KMS-11 (cell line): ENCODE data around the gene SUPT20HL1.

Experiments
- H2AFZ ChIP-seq: fragments of 200-600 bp; sonication (generic); 2 replicates; pipeline ENCODE4 v1.6.1; 2016; ENCODE audit warnings: antibody characterized with exemption, mixed run types, low read depth
- H3K27ac ChIP-seq: fragments of 200-600 bp; sonication (generic); 2 replicates; pipeline ENCODE4 v1.6.1; 2016; ENCODE audit warnings: mild to moderate bottlenecking, mixed run types
- H3K27me3 ChIP-seq: fragments of 200-600 bp; sonication (generic); 2 replicates; pipeline ENCODE4 v1.6.1; 2017; ENCODE audit warnings: mild to moderate bottlenecking, low read depth, mixed run types, moderate library complexity; ENCODE audit not compliant: insufficient read depth
- H3K36me3 ChIP-seq: fragments of 200-600 bp; sonication (generic); 2 replicates; pipeline ENCODE4 v1.6.1; 2017; ENCODE audit warnings: mild to moderate bottlenecking, mixed run types; ENCODE audit not compliant: insufficient read depth
- H3K4me1 ChIP-seq: fragments of 200-600 bp; sonication (generic); 2 replicates; pipeline ENCODE4 v1.6.1; 2016; ENCODE audit warnings: mild to moderate bottlenecking, low read depth, mixed run types; ENCODE audit not compliant: poor library complexity, severe bottlenecking
- H3K4me2 ChIP-seq: fragments of 200-600 bp; sonication (generic); 2 replicates; pipeline ENCODE4 v1.7.0; 2016; ENCODE audit warnings: mild to moderate bottlenecking, mixed run types
- H3K4me3 ChIP-seq: fragments of 200-600 bp; sonication (generic); IDR thresholded peaks from 2 replicates; pipeline ENCODE4 v1.6.1; 2017; ENCODE audit warnings: low read depth, low read length, mixed read lengths; ENCODE audit not compliant: insufficient read depth
- H3K79me2 ChIP-seq: fragments of 200-600 bp; sonication (generic); 2 replicates; pipeline ENCODE4 v1.6.1; 2016; ENCODE audit warnings: low read depth, mixed run types; ENCODE audit not compliant: insufficient read depth
- H3K9ac ChIP-seq: fragments of 200-600 bp; sonication (generic); 2 replicates; pipeline ENCODE4 v1.6.1; 2016; ENCODE audit warnings: mild to moderate bottlenecking, mixed run types
- H4K20me1 ChIP-seq: fragments of 200-600 bp; sonication (generic); 2 replicates; pipeline ENCODE4 v1.6.1; 2016; ENCODE audit warnings: mild to moderate bottlenecking, mixed run types; ENCODE audit not compliant: insufficient read depth
- CTCF ChIP-seq: fragments of 200-600 bp; sonication (generic); conservative IDR thresholded peaks from 2 replicates; pipeline ENCODE4 v1.6.1; 2017; ENCODE audit warnings: low read depth, mild to moderate bottlenecking, antibody characterized with exemption, low read length, moderate library complexity, mixed read lengths

The SUPT20HL1 gene

GRCh38 chrX:24317567-24317966 is 42.9 kb upstream of the SUPT20HL1 start:
- no peak overlapping the region for H3K4me3 ChIP-seq
- H3K79me2 ChIP-seq = no peaks in the 10 kb centered on the region
- no peak overlapping the region for H2AFZ ChIP-seq
- no peak for TF ChIP-seq CTCF
- H3K27me3 ChIP-seq = no peaks in the 10 kb centered on the region
- H4K20me1 ChIP-seq = no peaks in the 10 kb centered on the region
- H3K27ac ChIP-seq = no peak overlapping the region
- H3K4me2 ChIP-seq = no peak overlapping the region
- H3K9ac ChIP-seq = no peak overlapping the region
- no peaks in the 10 kb centered on the region for H3K4me1 ChIP-seq
- H3K36me3 ChIP-seq = no peaks in the 10 kb centered on the region

GRCh38 chrX:24321741-24322395 is 38.6 kb upstream of the SUPT20HL1 start:
- Histone ChIP-seq H3K27me3 (no peaks in the 10 kb centered on the region), H2AFZ (no peak overlapping the region), H3K4me3 (no peak overlapping the region), H4K20me1 (no peaks in the 10 kb centered on the region), H3K4me2 (no peak overlapping the region), H3K4me1 (no peaks in the 10 kb centered on the region), H3K27ac (no peak overlapping the region), H3K9ac (no peak overlapping the region), H3K79me2 (no peaks in the 10 kb centered on the region), H3K36me3 (no peaks in the 10 kb centered on the region)
- no peak for TF ChIP-seq CTCF

GRCh38 chrX:24325231-24325630 is 35.2 kb upstream of the SUPT20HL1 start:
- H2AFZ ChIP-seq = no peak overlapping the region
- H3K4me1 ChIP-seq = no peaks in the 10 kb centered on the region
- no peaks in the 10 kb centered on the region for H3K27me3 ChIP-seq
- no peak overlapping the region for H3K4me3 ChIP-seq
- no peak overlapping the region for H3K4me2 ChIP-seq
- H3K36me3 ChIP-seq = no peaks in the 10 kb centered on the region
- no peaks in the 10 kb centered on the region for H3K79me2 ChIP-seq
- TF ChIP-seq CTCF = no peak
- H3K9ac ChIP-seq = no peak overlapping the region
- no peaks in the 10 kb centered on the region for H4K20me1 ChIP-seq
- no peak overlapping the region for H3K27ac ChIP-seq

GRCh38 chrX:24332878-24333277 is 27.6 kb upstream of the SUPT20HL1 start:
- Histone ChIP-seq H3K27ac (no peak overlapping the region), H3K4me3 (no peak overlapping the region), H3K4me1 (no peaks in the 10 kb centered on the region), H4K20me1 (no peaks in the 10 kb centered on the region), H3K79me2 (no peaks in the 10 kb centered on the region), H3K27me3 (no peaks in the 10 kb centered on the region), H3K36me3 (no peaks in the 10 kb centered on the region), H3K9ac (no peak overlapping the region), H3K4me2 (no peak overlapping the region), H2AFZ (no peak overlapping the region)
- TF ChIP-seq CTCF = no peak
